Keratinocyte (primary cell): Measurements from ENCODE around the gene PLAAT5. TPM values are rescaled to one million over a fixed set of nuclear protein-coding genes. Genes with fewer than 3 reads are reported as not detected.

Experiments used
- DNase-seq: peaks from one replicate; pipeline ENCODE4 v3.0.0-alpha.2; 2011; ENCODE audit warnings: low read depth, missing footprints, low spot score
- FAIRE-seq: peaks from 2 replicates; lab custom pipeline; 2011; peaks lifted over from hg19 to GRCh38; lab: Jason Lieb, UNC
- H2AFZ ChIP-seq: 2 replicates; pipeline ENCODE4 v1.6.0; 2012; ENCODE audit warnings: low read length, control low read depth, inconsistent platforms; ENCODE audit not compliant: control insufficient read depth
- H3K27ac ChIP-seq: 2 replicates; pipeline ENCODE4 v1.5.1; 2011; ENCODE audit warnings: low read length; ENCODE audit not compliant: control insufficient read depth, insufficient read depth
- H3K27me3 ChIP-seq: 3 replicates; pipeline ENCODE4 v1.6.0; 2011; ENCODE audit warnings: low read length; ENCODE audit not compliant: control insufficient read depth, insufficient read depth; ENCODE audit errors: extremely low read depth
- H3K36me3 ChIP-seq, 2 experiments: 2 replicates in 1 of 2; 3 replicates in 1 of 2; pipeline ENCODE4 v1.5.1; 2011; ENCODE audit warnings: low read length in 2 of 2, mild to moderate bottlenecking in 1 of 2; ENCODE audit not compliant: control insufficient read depth in 2 of 2, insufficient read depth in 2 of 2; ENCODE audit errors: extremely low read depth in 1 of 2
- H3K4me1 ChIP-seq: 3 replicates; pipeline ENCODE4 v1.5.1; 2011; ENCODE audit warnings: low read length; ENCODE audit not compliant: control insufficient read depth, insufficient read depth; ENCODE audit errors: extremely low read depth
- H3K4me2 ChIP-seq: 3 replicates; pipeline ENCODE4 v1.6.0; 2011; ENCODE audit warnings: low read depth, low read length; ENCODE audit not compliant: control insufficient read depth, insufficient read depth; ENCODE audit errors: extremely low read depth
- H3K4me3 ChIP-seq, 3 experiments: fragments of 200-600 bp in 1 of 3; sonication (generic) in 1 of 3; 2 replicates in 2 of 3; 3 replicates in 1 of 3; pipeline ENCODE4 v1.5.1; 2011 to 2016; ENCODE audit warnings: low read length in 3 of 3, mild to moderate bottlenecking in 3 of 3, control low read depth in 2 of 3, inconsistent platforms in 1 of 3, low read depth in 1 of 3, mixed read lengths in 1 of 3, mixed run types in 1 of 3, moderate library complexity in 1 of 3; ENCODE audit not compliant: control insufficient read depth in 2 of 3, insufficient read depth in 2 of 3; ENCODE audit errors: extremely low read depth in 1 of 3
- H3K79me2 ChIP-seq: 2 replicates; pipeline ENCODE4 v1.6.0; 2012; ENCODE audit warnings: low read length; ENCODE audit not compliant: control insufficient read depth, insufficient read depth
- H3K9ac ChIP-seq: 3 replicates; pipeline ENCODE4 v1.6.0; 2011; ENCODE audit warnings: low read length; ENCODE audit not compliant: control insufficient read depth, insufficient read depth; ENCODE audit errors: extremely low read depth
- H3K9me1 ChIP-seq: 3 replicates; pipeline ENCODE4 v1.6.0; 2011; ENCODE audit warnings: low read length; ENCODE audit not compliant: control insufficient read depth, insufficient read depth; ENCODE audit errors: extremely low read depth
- H3K9me3 ChIP-seq: 2 replicates; pipeline ENCODE4 v1.5.1; 2012; ENCODE audit warnings: low read depth, low read length; ENCODE audit not compliant: control insufficient read depth
- H4K20me1 ChIP-seq: 3 replicates; pipeline ENCODE4 v1.6.0; 2011; ENCODE audit warnings: low read length; ENCODE audit not compliant: control insufficient read depth, insufficient read depth; ENCODE audit errors: extremely low read depth
- CTCF ChIP-seq, 3 experiments: IDR thresholded peaks in 1 of 3; conservative IDR thresholded peaks in 1 of 3; optimal IDR thresholded peaks in 1 of 3; 2 replicates in 2 of 3; 3 replicates in 1 of 3; pipeline versions ENCODE3 to v1.5.1; 2011; ENCODE audit warnings: low read length in 3 of 3, mild to moderate bottlenecking in 3 of 3, moderate library complexity in 2 of 3, control low read depth in 1 of 3, inconsistent platforms in 1 of 3; ENCODE audit not compliant: insufficient read depth in 2 of 3; ENCODE audit errors: extremely low read depth in 1 of 3
- EZH2 ChIP-seq: IDR thresholded peaks from one replicate; pipeline ENCODE4 v1.6.1; 2012; ENCODE audit warnings: inconsistent platforms, mild to moderate bottlenecking, low read length, moderate library complexity
- dilution Hi-C: fragments of 300-500 bp; cut with MboI; formaldehyde crosslinking; loops from one replicate; pipeline ENCODE4 v1.7.0; 2020; ENCODE audit warnings: low sequenced_read_pairs; ENCODE audit not compliant: extremely low pct_ligation_motif_present
- polyA plus RNA-seq, 5 experiments: library from polyadenylated mRNA; depleted of rRNA in 3 of 5; stranded (reverse) in 3 of 5; stranded (forward) in 1 of 5; unstranded in 1 of 5; fragments of >200 nt; gene quantifications; 1 replicate in 1 of 5; 2 replicates in 3 of 5; 3 replicates in 1 of 5; pipeline versions ENCODE4 v1.2.1 to v1.2.3, GENCODE V29; 2011 to 2012; ENCODE audit warnings: missing spikeins in 2 of 5, low read depth in 1 of 5, low replicate concordance in 1 of 5

The PLAAT5 gene
- polyA plus RNA-seq, 1 donor (not counting 4 experiments of a cell fraction or from before 2014, with no cell fraction given), result not detected

DNA sequence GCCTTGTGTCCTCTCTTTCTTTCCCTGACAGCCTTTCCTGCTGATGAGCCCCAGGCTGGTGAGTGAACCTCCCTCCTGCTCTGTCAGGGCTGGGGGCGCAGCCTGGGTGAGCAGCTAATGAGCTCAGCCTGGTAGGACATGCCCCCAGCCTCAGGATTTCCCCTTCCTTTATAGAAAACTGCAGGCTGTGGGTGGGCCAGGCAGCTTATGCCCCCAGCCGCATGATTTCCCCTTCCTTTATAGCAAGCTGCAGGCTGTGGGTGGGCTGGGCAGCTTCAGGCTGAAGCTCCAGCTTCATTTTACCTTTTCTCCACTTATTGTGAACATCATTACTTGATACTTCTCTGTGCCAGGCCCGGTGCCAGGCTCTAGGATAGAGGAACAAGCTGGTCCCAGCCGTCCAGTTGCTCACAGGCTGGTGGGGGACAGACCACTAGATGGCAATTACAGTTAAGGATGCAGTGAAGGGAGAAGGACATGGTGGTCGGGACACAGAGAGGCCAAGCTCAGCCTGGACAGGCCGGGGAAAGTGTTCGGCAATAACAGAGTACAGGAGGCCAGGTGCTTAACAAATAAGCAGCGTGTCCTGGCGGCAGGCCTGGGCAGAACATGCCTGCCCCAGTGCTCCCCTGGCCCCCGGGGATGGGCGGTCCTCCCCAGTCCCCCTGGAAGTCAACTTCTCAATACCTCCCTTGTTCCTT, 20.2 kb upstream of the PLAAT5 start:
- Histone ChIP-seq H3K4me2 (no peak overlapping the region), H3K9me3 (no peaks in the 10 kb centered on the region), H4K20me1 (no peaks in the 10 kb centered on the region), H3K27me3 (no peaks in the 10 kb centered on the region), H3K36me3 (no peaks in the 10 kb centered on the region), H3K9me1 (no peaks in the 10 kb centered on the region), H3K4me1 (no peaks in the 10 kb centered on the region), H3K27ac (no peak overlapping the region), H3K9ac (no peak overlapping the region), H3K4me3 (no peak overlapping the region), H3K79me2 (no peaks in the 10 kb centered on the region), H2AFZ (no peak overlapping the region)
- TF ChIP-seq CTCF (optimal IDR thresholded peaks at IDR 0.05 in 1 of 3, IDR thresholded peaks at IDR 0.05 in 1 of 3, conservative IDR thresholded peaks at IDR 0.05 in 1 of 3; ENCODE audit: extremely low read depth in 1 of 3, insufficient read depth in 2 of 3, low read length in 3 of 3) (no peak), EZH2 (no peak)
- dilution Hi-C loops, result no loop called here
- FAIRE-seq (no peak), DNase-seq (no peak)

GRCh38 chr11:63510360-63511047, 19.5 kb upstream of the PLAAT5 start:
- DNase-seq, result no peak
- H3K36me3 ChIP-seq, result no peaks in the 10 kb centered on the region
- H3K79me2 ChIP-seq, result no peaks in the 10 kb centered on the region
- TF ChIP-seq CTCF (optimal IDR thresholded peaks at IDR 0.05 in 1 of 3, IDR thresholded peaks at IDR 0.05 in 1 of 3, conservative IDR thresholded peaks at IDR 0.05 in 1 of 3; ENCODE audit: extremely low read depth in 1 of 3, insufficient read depth in 2 of 3, low read length in 3 of 3), result no peak
- no peak for TF ChIP-seq EZH2
- no peaks in the 10 kb centered on the region for H4K20me1 ChIP-seq
- H3K4me3 ChIP-seq, result no peak overlapping the region
- no peak for FAIRE-seq
- H3K4me1 ChIP-seq, result no peaks in the 10 kb centered on the region
- no peak overlapping the region for H3K4me2 ChIP-seq
- no peak overlapping the region for H3K9ac ChIP-seq
- H3K9me3 ChIP-seq, result no peaks in the 10 kb centered on the region
- no peaks in the 10 kb centered on the region for H3K9me1 ChIP-seq
- no peaks in the 10 kb centered on the region for H3K27me3 ChIP-seq
- H2AFZ ChIP-seq, result no peak overlapping the region
- no peak overlapping the region for H3K27ac ChIP-seq
- dilution Hi-C loops, result no loop called here
